ENCODE results near the gene TXNRD2.

The TXNRD2 gene

GRCh38 chr22:19873138-19873959, 68.3 kb downstream of the TXNRD2 start:
- DNase-seq = no peak

- DNase-seq = no peak
Measured at GRCh38 chr22:19872779-19873137, 68.9 kb downstream of the TXNRD2 start.

- DNase-seq = no peak
Measured at GRCh38 chr22:19871845-19872778, 69.5 kb downstream of the TXNRD2 start.

- no peak for DNase-seq
Measured at GRCh38 chr22:19871023-19871844, 70.4 kb downstream of the TXNRD2 start.

GRCh38 chr22:19870153-19871022, 71.2 kb downstream of the TXNRD2 start:
- DNase-seq = no peak

GRCh38 chr22:19869497-19870152, 72.0 kb downstream of the TXNRD2 start:
- DNase-seq = no peak

- no peak for DNase-seq
Measured at GRCh38 chr22:19868773-19869471, 72.7 kb downstream of the TXNRD2 start.

- DNase-seq = no peak
Measured at GRCh38 chr22:19868333-19868732, 73.3 kb downstream of the TXNRD2 start.

GRCh38 chr22:19867617-19868016, 74.0 kb downstream of the TXNRD2 start:
- no peak for DNase-seq

- no peak for DNase-seq
Measured at GRCh38 chr22:19866665-19867009, 75.0 kb downstream of the TXNRD2 start.

- DNase-seq = no peak
Measured at GRCh38 chr22:19865141-19865829, 76.3 kb downstream of the TXNRD2 start.

- no peak for DNase-seq
Measured at GRCh38 chr22:19864538-19865106, 77.0 kb downstream of the TXNRD2 start.

GRCh38 chr22:19863571-19863970, 78.0 kb downstream of the TXNRD2 start:
- no peak for DNase-seq

- DNase-seq = no peak
Measured at GRCh38 chr22:19862619-19863246, 78.9 kb downstream of the TXNRD2 start.

GRCh38 chr22:19859861-19860510, 81.6 kb downstream of the TXNRD2 start:
- DNase-seq = no peak

- DNase-seq = no peak
Measured at GRCh38 chr22:19857382-19857781, 84.2 kb downstream of the TXNRD2 start.

- DNase-seq = peak; percentile 49
Measured at GRCh38 chr22:19855504-19856409, 85.9 kb downstream of the TXNRD2 start.

All from stimulated activated naive CD4-positive, alpha-beta T cell treated with Interleukin-2 at 50 U/mL for 16 hours (primary cell).